Hematopoietic multipotent progenitor cell treated with erythropoietin and hydrocortisone succinate and interleukin-3 and kit ligand, for 15 days (in vitro differentiated cells): ENCODE data around the gene RBKS.
"Not testable (repeated sequence)": the region's sequence is repeated elsewhere in the genome, so short reads cannot be mapped to it uniquely, and the experiment has no call there.

ENCODE experiments used
- DNase-seq: peaks from one replicate; pipeline ENCODE4 v3.0.0-alpha.2; 2015; ENCODE audit warnings: low spot score

The RBKS gene

DNA sequence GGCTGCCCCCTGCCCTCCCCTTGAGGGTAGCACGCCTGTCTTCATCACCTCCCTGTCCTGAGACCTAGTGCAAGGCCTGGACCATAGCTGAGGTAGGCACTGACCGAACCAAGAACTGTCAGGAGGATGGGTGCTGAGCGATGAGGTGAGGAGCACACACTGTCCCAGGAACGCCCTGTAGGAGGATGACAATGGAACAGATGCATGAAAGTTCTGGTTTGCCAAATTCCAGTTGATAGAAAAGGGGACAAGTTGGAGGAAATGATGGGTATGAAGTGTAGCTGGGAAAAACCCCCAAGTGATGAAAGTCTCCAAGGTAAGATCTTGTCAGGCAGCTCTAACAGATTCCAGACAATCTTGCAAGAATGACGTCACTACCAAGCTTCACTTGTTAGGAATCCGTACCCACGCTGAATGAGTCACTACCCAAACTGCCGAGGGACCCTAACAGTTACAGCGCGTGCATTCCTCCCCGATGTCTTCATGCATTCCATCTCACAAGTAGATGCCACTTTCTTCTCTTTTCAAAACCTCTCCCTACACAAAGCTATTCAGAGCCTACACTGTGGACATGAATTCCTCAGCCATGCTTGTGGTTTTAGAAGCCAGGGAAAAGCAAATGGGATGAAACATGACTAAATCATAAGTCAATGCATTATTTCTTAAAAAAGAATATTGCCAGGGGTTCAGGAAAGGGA lies 91.1 kb downstream of the RBKS start:
- no peak for DNase-seq

DNA sequence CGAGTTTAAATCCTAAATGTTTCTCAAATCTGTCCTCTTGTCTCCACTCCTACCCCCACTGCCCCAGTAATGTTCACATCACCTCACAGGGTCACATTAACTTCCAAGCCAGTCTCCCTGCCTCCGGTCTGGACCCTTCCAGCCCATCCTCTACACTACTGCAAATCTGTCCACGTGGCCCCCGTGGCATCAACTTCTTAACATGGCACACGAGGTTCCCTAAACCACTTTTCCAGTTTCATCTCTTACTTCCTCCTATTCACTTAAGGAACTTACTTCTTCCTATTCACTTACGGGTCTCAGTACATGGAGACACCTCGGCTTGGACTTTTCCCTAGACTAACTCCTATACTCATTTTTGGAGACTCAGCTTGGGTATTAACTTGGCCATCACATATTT lies 91.7 kb downstream of the RBKS start:
- no peak for DNase-seq

DNA sequence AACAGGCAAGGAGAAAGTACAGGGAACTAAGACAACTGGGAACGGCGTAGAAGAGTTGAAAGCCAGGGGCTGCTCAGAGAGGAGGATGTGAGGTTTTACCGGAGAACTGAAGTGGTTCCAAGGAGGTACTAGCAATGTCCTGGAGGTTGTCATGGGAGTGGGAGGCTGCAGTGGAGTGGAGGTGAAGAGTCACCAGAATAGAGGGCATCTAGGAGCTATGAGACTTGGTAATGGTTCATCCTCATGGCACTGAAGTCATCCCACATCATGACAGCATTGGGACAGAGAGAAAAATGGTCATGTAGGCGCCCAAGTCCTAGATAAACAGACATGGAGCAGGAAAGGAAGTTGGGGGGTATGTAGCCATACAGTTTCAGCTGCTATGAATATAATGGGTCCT lies 92.3 kb downstream of the RBKS start:
- DNase-seq = no peak

DNA sequence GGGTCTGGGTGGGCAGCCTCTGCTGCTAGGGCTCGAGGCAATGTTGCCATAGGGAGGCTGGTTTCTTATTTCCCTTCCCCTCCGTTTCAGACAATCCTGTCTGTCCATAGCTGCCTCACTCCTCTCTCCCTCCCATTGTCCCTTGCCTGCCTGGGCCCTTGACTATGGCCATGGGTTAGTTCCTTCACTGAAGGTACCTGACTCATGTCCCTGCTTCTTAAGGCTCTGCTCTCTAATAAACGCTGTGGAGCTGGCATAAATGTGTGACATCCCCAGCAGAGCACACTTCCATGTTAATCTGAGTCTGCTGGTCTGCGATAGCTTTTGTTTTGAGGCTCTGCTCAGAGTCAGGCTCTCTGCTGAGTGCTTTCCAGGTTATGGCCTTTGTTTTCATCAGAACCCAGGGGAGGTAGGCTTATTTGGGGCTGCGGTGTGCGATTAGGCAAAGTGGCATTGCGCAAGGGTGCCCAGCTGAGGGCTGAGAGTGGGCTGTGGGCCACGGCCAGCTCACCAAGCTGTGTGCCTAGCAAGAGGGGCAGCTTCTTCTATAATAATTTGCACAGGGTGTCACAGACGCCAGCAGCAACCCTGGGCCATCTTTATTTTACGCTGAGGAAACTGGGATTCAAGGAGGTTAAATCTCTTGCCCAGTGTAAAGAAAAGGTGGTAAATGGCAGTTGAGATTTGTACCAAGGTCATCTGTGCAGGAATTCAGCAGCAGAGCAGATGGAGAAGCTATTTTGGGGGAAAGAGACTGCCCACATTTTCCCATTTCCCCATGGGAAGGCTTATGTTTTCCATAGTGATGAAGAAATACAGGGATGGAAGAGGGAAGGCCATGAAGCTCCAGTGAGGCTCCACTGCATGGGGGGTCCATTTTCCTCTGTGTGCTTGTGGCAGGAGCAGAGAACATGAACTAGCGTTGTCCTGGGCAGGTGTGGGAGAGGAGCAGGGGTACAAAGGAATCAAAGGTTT lies 93.1 kb downstream of the RBKS start:
- DNase-seq = no peak

DNA sequence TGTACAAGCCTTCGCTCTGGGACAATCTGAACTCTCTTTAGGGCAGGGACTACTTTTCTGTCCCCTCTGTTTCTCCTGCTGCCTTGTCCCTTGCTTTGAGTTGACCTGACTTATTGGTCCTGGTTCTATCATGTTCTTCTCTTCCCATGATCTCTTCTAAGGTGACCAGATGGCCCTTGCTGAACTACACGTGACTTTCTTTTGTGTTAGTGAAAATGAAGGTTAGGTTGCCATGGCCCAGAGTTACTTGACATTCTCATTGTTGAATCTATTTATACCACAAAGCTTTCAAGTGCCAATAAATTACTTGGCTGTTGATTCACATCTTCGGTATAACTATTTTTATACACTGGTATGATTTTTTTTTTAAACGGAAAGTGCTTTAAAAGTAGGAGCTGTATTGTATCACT lies 94.3 kb downstream of the RBKS start:
- DNase-seq = no peak

DNA sequence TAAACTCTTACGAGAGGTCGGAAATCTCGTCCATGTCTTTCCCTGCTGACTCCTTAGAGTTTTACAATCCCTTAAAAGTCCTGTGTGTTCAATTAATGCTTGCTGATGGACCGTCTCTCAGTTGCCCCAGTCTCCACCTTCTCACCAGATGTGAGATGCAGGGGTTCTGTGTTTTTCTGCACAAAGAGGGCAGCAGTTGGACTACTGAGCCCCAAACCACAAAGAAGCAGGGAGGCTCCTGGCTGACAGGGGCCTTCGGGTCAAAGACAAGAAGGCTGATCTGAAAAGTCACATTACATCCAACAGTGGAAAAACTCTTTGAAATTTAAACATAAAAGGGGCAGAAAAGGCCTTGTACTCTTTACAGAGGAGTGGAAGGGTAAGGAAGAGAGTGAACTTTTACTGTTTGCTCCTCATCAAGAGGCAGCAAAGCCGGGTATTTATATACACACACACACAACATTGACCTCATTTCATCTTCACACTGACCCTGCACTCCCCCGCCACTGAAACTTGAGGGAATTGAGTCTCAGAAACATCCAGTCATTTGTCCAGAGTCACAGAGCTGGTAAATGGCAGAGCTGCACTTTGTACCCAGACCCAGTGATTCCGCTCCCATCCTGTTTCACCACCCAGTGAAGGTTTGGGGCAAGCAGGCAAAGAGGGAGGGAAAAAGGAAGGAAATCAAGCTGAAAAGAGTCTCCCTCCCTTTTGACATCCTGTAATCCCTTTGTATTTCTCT lies 94.9 kb downstream of the RBKS start:
- no peak for DNase-seq

DNA sequence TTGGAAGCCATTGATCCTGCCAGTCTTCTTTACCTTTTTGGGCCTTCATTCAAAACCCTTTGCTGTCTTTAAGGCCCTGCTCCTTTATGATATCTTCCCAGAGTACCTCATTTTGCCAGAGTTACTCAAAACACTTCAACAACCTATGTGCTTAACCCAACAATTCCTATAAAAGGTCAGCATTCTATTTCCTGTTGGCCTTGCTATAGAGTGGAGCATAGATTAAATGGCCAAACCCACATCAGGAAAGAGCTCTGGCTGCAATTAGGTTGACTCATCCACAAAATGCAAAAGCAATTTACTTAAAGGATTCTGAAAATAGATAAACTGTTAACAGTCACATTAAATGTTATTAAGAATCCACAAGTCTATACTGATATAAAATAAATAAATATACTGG lies 97.4 kb downstream of the RBKS start:
- DNase-seq = no peak

DNA sequence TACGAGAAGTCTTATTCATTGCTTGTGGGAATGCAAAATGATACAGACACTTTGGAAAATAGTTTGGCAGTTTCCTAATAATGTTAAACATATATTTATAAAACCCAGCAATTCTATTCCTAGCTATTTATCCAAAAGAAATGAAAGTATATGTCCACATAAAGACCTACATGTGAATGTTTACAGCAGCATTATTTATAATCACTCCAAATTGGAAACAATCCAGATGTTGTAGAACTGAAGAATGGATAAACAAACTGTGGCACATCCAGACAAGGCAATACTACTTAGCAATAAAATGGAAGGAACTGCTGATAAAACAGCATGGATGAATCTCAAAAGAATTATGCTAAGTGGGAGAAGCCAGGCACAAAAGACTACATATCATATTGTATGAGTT lies 99.4 kb downstream of the RBKS start:
- no peak for DNase-seq

DNA sequence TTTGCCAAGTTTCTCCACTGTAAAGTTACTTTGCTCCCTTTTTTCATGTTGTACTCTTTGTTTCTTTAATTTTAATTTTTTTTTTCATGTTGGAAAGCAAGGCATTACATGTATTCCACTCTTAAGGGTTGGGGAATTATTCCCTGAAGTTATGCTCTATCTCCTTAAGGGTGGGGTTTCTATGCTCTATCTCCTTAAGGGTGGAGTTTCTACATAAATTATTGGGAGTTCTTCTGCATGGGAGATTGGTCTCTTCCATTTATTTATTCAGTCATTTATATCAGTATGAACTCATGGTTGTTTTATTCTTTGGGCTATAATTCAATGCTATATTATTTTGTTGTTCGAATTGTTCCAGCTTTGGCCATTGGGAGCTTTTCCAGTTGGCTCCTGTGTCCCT lies 107.5 kb downstream of the RBKS start:
- DNase-seq = no peak

DNA sequence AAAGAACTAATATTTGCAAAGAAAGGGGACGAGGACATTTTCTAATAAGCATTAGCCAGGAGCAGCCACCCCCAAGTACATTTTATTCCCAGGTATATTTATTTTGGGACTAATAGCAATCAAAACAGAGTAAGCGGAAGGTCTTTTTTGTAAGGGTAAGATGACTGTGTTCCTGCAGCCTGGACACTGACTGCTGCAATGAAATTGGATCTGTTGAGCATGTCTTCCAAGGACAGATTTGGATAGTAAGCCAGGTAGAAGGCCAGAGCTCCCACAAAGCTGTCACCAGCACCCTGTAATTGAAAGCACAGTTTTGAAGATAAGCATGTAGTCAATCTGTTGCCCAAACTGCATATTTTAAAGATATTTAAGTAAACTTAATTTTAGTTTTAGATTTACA lies 108.7 kb downstream of the RBKS start:
- no peak for DNase-seq

DNA sequence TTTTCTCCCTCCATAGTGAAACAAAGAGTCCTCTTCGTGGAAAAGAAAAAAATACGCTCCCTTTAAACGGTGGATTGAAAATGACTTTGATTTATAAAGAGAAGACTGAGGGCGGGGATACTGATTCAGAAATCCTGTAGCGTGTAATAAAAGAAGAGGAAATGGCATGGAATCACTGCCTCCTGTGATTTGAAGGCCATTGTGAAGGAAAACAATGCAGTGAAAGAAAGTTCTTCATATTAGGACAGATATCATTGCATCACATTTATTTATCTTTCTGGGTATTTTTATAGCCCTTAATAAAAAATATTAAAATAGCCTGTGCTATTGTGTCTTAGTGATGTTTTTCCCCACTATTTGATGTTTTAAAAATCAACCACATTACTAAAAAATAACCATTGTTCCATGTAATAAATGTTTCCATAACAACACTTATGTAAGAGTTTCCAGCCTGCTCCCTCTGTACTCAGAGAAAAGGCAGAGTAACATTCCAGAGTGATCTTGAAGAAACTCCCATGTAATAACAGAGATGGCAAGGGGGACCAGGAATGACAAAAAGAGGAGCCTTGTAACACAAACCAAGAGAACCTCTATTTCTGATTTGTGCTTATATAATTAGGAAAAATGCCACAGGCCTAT lies 110.7 kb downstream of the RBKS start:
- no peak for DNase-seq

DNA sequence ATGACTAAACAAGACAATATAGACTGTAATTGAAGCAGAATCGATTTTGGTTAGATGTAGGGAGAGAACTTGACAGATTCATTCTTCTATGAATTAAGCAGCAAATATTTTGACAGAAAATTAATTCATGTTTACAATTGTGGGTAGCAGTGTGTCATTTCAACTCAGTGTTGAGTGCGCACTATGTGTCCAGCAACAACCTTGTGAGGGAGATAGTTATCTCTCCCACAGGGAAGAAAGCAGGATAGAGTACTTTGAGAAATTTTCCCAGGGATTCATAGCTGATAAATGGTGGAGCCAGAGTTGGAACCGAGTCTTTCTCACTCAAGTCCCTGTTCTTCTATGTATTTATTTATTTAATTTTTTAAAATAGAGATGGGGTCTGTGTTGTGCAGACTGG lies 113.5 kb downstream of the RBKS start:
- no peak for DNase-seq

DNA sequence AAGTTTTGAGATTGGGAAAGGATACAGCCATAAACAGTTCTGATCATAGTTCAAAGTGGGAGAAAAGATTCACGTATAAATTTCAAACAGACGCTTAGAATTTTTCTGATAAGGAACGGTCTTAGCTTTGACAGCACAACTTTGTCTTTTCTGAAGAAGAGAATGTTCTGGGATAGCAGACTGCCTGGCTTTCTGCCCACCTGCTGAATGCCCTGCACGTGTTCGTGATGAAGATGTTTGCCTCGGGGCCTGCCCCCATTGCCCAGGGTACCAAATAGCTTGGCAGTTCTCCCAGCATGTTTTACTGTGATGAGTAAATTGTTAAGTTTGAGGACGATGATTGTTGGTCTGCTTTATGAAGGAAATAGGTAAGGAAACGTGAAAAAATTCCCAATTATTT lies 114.1 kb downstream of the RBKS start:
- DNase-seq = no peak

DNA sequence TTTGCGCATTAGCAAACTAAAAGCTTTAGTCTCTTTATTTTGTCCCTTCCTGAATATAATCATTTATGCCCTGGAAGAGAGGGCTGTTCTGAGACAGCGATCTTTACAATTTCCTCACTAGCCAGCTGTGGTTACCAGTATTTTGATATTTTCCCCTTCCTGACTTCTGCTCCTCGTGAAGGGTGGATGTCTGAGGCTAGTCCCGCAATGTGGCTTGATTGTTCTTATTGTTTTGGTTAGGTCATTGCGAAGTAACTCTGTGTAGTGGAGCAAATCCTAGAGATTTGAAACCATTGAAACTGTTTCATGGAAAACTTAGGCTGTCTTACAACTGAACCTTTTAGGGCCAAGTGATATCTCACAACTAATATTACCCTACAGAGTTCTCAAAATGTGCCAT lies 116.2 kb downstream of the RBKS start:
- DNase-seq = no peak

DNA sequence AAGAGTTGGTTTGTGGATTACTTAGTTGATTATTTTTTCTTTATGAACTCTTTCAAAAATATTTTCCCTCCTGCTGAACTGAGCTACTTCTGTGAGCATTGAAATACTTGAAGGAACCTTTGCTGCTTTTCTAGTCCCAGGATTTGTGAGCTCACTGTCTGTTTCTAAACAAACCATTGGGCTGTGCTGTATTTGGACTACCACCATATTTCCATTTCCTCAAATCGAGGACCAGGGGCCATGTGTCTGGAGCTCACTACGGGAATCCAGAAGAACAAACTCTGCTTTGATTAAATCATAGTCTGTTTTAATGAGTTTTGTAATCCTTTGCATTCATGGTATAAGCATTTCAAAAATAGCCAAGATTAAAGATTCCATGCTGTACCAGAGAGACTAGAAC lies 117.4 kb downstream of the RBKS start:
- no peak for DNase-seq

DNA sequence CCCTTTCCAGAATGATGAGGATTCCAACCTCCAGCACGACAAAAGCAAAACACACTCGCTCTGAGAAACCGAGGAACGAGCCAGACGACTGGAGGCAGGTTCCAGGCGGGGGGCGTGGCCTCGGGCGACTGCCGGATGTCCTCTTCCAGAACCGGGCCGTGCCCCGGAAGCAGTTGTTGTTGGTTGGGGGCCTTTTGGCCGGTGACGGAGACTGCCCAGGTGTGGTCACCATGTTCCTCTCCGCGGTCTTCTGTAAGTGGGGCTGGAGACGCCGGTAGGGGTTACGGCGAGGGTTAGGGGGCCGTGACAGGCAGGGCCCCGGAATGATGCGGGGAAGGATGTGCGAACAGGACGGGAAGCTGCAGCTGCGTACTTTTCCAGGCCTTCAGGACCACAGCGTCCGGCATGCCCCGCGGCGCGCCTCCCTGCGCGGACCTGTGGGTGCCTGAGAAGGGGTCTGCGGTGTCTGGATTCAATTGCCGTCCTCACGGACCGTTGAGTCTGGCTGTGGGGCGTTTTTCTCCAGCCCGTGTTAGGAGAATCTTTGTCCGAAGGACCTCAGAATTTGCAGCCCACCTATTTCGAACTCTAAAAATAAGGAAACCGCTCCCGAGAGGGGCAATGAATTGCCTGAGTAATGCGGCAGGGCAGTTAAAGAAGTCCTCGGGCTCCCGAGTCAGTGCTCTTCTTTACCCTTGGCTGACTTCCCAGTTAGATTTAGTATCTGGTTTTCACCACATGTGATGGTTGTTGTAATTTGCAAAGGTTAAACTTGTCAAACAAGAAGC lies 118.4 kb downstream of the RBKS start, which contains the start of gene MRPL33:
MRPL33 (plus strand) TSS at position 172 of the 788 bp plus-strand sequence; CDS start at position 231, 59 bp downstream.
- DNase-seq = peak; percentile 84

DNA sequence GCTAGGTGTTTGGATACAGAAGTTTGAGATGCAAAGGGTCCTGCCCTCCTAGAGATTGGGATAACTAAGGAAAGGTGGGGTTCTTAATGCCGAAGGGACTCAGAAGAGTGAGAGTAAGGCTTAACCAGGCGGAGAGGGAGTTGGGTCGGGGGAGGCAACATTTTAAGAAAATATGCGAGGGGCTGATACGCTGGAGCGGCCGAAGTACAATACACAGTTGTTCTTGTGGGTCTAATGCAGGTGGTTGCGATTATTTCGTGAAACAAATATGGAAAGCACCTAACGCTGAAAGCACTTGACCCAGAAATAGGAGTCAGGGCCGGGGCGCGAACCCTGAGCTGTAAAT lies 119.0 kb downstream of the RBKS start:
- no peak for DNase-seq

DNA sequence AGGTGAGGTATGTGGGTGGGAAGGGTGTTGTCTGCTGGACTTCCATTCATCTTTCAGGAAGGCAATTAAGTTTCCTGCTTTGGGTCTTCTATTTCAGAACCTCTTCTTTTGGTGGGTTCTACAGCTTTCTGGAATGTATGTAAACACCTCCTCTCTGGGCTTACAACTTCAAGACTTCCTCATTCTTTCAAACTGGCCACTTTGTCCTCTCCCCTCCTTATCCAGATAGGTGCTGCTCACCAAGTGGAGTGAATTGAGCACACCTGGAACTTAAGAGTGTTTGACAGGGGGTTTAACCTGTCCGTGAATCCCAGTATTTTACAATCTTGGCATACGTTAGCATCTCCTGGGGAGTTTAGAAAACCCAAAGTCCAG lies 123.9 kb downstream of the RBKS start:
- DNase-seq = no peak

DNA sequence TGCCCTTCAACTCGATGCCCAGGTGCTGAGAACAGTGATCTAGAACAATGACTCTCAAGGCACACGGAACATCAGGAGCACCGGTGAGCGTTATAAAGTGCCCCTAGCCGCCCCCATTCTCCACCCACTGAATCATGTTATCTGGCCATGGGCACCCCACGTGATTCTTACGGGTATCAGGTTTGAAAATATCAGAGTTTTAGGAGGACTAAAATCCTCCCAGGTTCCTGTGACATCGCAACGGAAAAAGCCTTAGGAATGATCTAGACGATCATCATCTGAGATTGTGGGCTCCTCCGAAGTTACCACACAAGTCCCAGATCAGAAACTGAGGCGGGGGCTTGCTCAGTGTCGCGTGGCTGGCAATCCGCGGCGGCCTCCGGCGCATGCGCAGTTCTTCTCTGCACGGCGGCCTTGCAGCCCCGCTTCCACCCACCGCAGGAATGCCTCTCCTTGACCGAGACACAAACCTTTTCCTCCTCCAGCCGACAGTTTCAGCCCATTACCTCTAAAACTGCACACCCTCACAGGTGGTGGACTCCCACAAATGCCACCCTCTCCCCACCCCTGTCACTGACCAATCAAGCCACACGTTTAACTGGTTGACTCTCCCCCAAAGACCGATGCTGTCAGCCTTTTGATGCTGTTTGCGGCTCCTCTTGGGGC lies 124.4 kb downstream of the RBKS start:
- no peak for DNase-seq

DNA sequence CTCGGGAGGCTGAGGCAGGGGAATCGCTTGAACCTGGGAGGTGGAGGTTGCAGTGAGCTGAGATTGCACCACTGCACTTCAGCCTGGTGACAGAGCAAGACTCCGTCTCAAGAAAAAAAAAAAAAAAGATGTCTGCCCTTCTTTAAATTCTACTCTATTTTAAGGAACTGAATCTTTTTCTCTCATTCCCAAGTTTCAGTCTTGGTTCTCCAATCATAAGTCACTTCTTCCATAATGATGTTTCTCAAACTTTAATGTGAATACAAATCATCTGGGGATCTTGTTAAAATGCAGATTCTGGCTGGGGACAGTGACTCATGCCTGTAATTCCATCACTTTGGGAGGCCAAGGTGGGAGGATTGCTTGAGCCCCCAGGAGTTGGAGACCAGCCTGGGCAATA lies 125.7 kb downstream of the RBKS start:
- not testable (repeated sequence) for DNase-seq

DNA sequence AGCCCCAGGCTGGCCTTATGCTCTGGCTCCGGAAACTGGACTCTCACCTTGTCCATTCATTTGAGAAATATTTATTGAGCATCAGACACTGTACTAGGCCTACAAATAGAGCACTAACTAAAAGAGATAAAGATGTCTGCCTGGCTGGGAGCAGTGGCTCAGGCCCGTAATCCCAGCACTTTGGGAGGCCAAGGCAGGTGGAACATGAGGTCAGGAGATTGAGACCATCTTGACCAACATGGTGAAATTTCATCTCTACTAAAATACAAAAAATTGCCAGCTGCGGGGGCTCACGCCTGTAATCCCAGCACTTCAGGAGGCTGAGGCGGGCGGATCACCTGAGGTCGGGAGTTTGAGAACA lies 126.3 kb downstream of the RBKS start:
- no peak for DNase-seq
